HepG2 (cell line): ENCODE measurements around the gene SMAD7. TPM values are rescaled to one million over a fixed set of nuclear protein-coding genes. Genes with fewer than 3 reads are reported as not detected.
A peak's percentile ranks its signal among the peaks of the same experiment; 100 is the strongest.

ENCODE experiments used
- ARNT ChIP-seq: fragments of 450-650 bp; IDR thresholded peaks from 2 replicates; pipeline ENCODE4 v1.6.1; 2017
- CSRNP1 ChIP-seq: sonication (generic); formaldehyde crosslinking; IDR thresholded peaks from 2 replicates; pipeline ENCODE4 v1.8.1; 2023; ENCODE audit warnings: mild to moderate bottlenecking, missing genetic modification reagents
- ESRRA ChIP-seq: sonication (generic); formaldehyde crosslinking; IDR thresholded peaks from 2 replicates; pipeline ENCODE4 v1.5.1; 2020; ENCODE audit warnings: mild to moderate bottlenecking, low read depth, missing genetic modification reagents
- MBNL3 ChIP-seq: fragments of 250-450 bp; sonication (Bioruptor Pico); conservative IDR thresholded peaks from 2 replicates; pipeline ENCODE4 v1.8.0; 2022; ENCODE audit warnings: mild to moderate bottlenecking, inconsistent platforms
- MED8 ChIP-seq: sonication (generic); formaldehyde crosslinking; IDR thresholded peaks from 2 replicates; pipeline ENCODE4 v1.8.1; 2023; ENCODE audit warnings: mild to moderate bottlenecking, missing genetic modification reagents; ENCODE audit not compliant: insufficient replicate concordance
- NFIB ChIP-seq: sonication (generic); formaldehyde crosslinking; IDR thresholded peaks from 2 replicates; pipeline ENCODE4 v1.9.0; 2021; ENCODE audit warnings: missing genetic modification reagents, mild to moderate bottlenecking, borderline replicate concordance
- RARA ChIP-seq: IDR thresholded peaks from 2 replicates; pipeline ENCODE4 v1.6.1; 2016; ENCODE audit warnings: missing genetic modification reagents, missing compliant biosample characterization
- RFX5 ChIP-seq: IDR thresholded peaks from 2 replicates; pipeline ENCODE4 v1.6.1; 2011; ENCODE audit warnings: low read depth, low read length, improper control_type of control experiment
- SKI ChIP-seq: fragments of 450-650 bp; IDR thresholded peaks from one replicate; pipeline ENCODE4 v1.6.1; 2018; ENCODE audit warnings: mild to moderate bottlenecking; ENCODE audit not compliant: partially characterized antibody
- SPEN ChIP-seq: sonication (generic); formaldehyde crosslinking; IDR thresholded peaks from 2 replicates; pipeline ENCODE4 v1.5.1; 2020; ENCODE audit warnings: low read depth, mild to moderate bottlenecking, missing genetic modification reagents
- TMF1 ChIP-seq: sonication (generic); formaldehyde crosslinking; IDR thresholded peaks from 2 replicates; pipeline ENCODE4 v1.8.1; 2022; ENCODE audit warnings: low read depth, missing genetic modification reagents
- ZMYM4 ChIP-seq: sonication (generic); formaldehyde crosslinking; IDR thresholded peaks from 2 replicates; pipeline ENCODE4 v1.8.1; 2023; ENCODE audit warnings: mild to moderate bottlenecking, missing genetic modification reagents
- ZNF101 ChIP-seq: sonication (generic); formaldehyde crosslinking; IDR thresholded peaks from 2 replicates; pipeline ENCODE4 v1.4.0; 2020; ENCODE audit warnings: mild to moderate bottlenecking, low read depth, missing genetic modification reagents, borderline replicate concordance
- ZNF326 ChIP-seq: sonication (generic); formaldehyde crosslinking; IDR thresholded peaks from 2 replicates; pipeline ENCODE4 v1.4.0; 2020; ENCODE audit warnings: missing genetic modification reagents, borderline replicate concordance
- ZNF329 ChIP-seq: sonication (generic); formaldehyde crosslinking; IDR thresholded peaks from 2 replicates; pipeline ENCODE4 v1.9.0; 2021; ENCODE audit warnings: low read depth, mild to moderate bottlenecking, missing genetic modification reagents
- ZNF337 ChIP-seq: sonication (generic); formaldehyde crosslinking; IDR thresholded peaks from 2 replicates; pipeline ENCODE4 v1.5.1; 2020; ENCODE audit warnings: missing genetic modification reagents, low read depth, mild to moderate bottlenecking, borderline replicate concordance
- ZNF446 ChIP-seq: sonication (generic); formaldehyde crosslinking; IDR thresholded peaks from 2 replicates; pipeline ENCODE4 v1.5.0; 2020; ENCODE audit warnings: mild to moderate bottlenecking, missing genetic modification reagents
- ZNF496 ChIP-seq: sonication (generic); formaldehyde crosslinking; IDR thresholded peaks from 2 replicates; pipeline ENCODE4 v1.8.1; 2023; ENCODE audit warnings: mild to moderate bottlenecking, moderate library complexity, missing genetic modification reagents; ENCODE audit not compliant: insufficient replicate concordance
- ZNF589 ChIP-seq: sonication (generic); formaldehyde crosslinking; conservative IDR thresholded peaks from 2 replicates; pipeline ENCODE4 v1.8.0; 2022; ENCODE audit warnings: mild to moderate bottlenecking, moderate library complexity, missing genetic modification reagents
- ZNF703 ChIP-seq: sonication (generic); formaldehyde crosslinking; IDR thresholded peaks from 2 replicates; pipeline ENCODE4 v1.5.1; 2020; ENCODE audit warnings: missing genetic modification reagents, mild to moderate bottlenecking, moderate library complexity, borderline replicate concordance
- ZNF724P ChIP-seq: sonication (generic); formaldehyde crosslinking; IDR thresholded peaks from 2 replicates; pipeline ENCODE4 v1.8.0; 2022; ENCODE audit warnings: missing genetic modification reagents, borderline replicate concordance
- ZNF772 ChIP-seq: sonication (generic); formaldehyde crosslinking; IDR thresholded peaks from 2 replicates; pipeline ENCODE4 v1.5.0; 2020; ENCODE audit warnings: mild to moderate bottlenecking, missing genetic modification reagents
- polyA plus RNA-seq, 8 experiments: library from polyadenylated mRNA; depleted of rRNA in 3 of 8; stranded (reverse) in 7 of 8; unstranded in 1 of 8; fragments of >200 nt; fragmentation: Illumina TruSeq in 4 of 8; extraction: Trizol in 4 of 8; gene quantifications; 2 replicates each; pipeline versions ENCODE4 v1.2.1 to v1.2.3, GENCODE V29; 2011 to 2016; ENCODE audit warnings: low read depth in 4 of 8, missing spikeins in 1 of 8, mixed read lengths in 1 of 8; ENCODE audit not compliant: insufficient read depth in 1 of 8
- total RNA-seq, 5 experiments: library from RNA; depleted of rRNA; stranded (reverse); fragments of >200 nt; fragmentation: Illumina TruSeq; extraction: Trizol; gene quantifications; 2 replicates each; pipeline ENCODE4 v1.2.3, GENCODE V29; 2016; ENCODE audit warnings: low read depth in 1 of 5
- TF ChIP-seq, protein P1 (sequence below): fragments of 450-650 bp; IDR thresholded peaks from 2 replicates; pipeline ENCODE4 v1.6.1; 2016
- TF ChIP-seq, protein P2 (sequence below): IDR thresholded peaks from 2 replicates; pipeline ENCODE4 v1.4.0; 2020; ENCODE audit warnings: mild to moderate bottlenecking, missing genetic modification reagents

SMAD7 gene
- total and polyA plus RNA-seq, 2 of the 13 experiments (the other 11 are each of a cell fraction or from before 2014, with no cell fraction given): 17.4 to 24.7 TPM

DNA sequence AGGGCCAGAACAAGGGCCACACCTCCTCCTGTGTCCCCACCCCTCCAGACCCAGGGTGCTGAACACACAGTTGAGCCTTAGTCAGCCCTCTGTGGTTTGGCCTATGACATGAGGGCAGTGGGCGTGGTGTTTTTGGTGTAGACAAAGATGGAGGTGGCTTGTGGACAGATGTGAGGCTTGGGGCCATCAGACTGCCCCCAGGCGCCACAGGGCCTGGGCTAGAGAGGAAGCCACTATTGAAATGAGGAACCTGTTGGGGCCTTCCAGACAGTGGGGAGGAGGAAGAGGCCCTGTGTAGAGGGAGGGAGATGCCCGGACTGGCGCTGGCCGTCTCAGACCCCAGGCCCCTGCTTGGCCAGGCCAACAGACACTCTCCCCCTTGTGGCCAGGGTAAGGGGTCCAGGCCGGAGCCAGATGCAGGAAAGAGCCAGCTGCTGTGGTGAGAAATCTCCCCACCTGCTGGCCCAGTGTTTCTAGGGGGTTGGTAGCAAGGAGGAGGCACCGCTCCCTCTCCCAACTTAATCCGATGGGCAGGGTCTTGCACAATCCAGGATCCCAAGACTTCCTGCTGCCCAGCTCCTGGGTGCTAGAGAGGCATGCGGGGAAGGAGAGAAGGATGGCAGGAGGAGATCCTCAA lies 53.8 kb downstream of the SMAD7 start (continued):
- TF ChIP-seq ZNF446 (CRISPR knock-in tag) (no peak), MBNL3 (no peak), MED8 (CRISPR knock-in tag) (no peak), SPEN (CRISPR knock-in tag) (peak; percentile 67; the same call in 1 of the 2 replicates), RARA (CRISPR knock-in tag) (peak; percentile 61), ZNF326 (CRISPR knock-in tag) (no peak), ARNT (no peak), ZNF724P (CRISPR knock-in tag) (no peak), ESRRA (CRISPR knock-in tag) (no peak), ZNF772 (no peak), CSRNP1 (CRISPR knock-in tag) (0 out of 2 replicates have a peak, but pooled peaks have one; percentile 6), ZNF589 (no peak), ZMYM4 (peak; percentile 80), ZNF703 (CRISPR knock-in tag) (no peak), ZNF329 (CRISPR knock-in tag) (no peak), TMF1 (CRISPR knock-in tag) (0 out of 2 replicates have a peak, but pooled peaks have one; percentile 32), NFIB (CRISPR knock-in tag) (no peak), RFX5 (no peak), ZNF337 (no peak), ZNF496 (no peak), ZNF101 (CRISPR knock-in tag) (no peak), SKI (peak; percentile 77)
- TF ChIP-seq, protein P1, sequence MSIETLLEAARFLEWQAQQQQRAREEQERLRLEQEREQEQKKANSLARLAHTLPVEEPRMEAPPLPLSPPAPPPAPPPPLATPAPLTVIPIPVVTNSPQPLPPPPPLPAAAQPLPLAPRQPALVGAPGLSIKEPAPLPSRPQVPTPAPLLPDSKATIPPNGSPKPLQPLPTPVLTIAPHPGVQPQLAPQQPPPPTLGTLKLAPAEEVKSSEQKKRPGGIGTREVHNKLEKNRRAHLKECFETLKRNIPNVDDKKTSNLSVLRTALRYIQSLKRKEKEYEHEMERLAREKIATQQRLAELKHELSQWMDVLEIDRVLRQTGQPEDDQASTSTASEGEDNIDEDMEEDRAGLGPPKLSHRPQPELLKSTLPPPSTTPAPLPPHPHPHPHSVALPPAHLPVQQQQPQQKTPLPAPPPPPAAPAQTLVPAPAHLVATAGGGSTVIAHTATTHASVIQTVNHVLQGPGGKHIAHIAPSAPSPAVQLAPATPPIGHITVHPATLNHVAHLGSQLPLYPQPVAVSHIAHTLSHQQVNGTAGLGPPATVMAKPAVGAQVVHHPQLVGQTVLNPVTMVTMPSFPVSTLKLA: no peak
- TF ChIP-seq, protein P2, sequence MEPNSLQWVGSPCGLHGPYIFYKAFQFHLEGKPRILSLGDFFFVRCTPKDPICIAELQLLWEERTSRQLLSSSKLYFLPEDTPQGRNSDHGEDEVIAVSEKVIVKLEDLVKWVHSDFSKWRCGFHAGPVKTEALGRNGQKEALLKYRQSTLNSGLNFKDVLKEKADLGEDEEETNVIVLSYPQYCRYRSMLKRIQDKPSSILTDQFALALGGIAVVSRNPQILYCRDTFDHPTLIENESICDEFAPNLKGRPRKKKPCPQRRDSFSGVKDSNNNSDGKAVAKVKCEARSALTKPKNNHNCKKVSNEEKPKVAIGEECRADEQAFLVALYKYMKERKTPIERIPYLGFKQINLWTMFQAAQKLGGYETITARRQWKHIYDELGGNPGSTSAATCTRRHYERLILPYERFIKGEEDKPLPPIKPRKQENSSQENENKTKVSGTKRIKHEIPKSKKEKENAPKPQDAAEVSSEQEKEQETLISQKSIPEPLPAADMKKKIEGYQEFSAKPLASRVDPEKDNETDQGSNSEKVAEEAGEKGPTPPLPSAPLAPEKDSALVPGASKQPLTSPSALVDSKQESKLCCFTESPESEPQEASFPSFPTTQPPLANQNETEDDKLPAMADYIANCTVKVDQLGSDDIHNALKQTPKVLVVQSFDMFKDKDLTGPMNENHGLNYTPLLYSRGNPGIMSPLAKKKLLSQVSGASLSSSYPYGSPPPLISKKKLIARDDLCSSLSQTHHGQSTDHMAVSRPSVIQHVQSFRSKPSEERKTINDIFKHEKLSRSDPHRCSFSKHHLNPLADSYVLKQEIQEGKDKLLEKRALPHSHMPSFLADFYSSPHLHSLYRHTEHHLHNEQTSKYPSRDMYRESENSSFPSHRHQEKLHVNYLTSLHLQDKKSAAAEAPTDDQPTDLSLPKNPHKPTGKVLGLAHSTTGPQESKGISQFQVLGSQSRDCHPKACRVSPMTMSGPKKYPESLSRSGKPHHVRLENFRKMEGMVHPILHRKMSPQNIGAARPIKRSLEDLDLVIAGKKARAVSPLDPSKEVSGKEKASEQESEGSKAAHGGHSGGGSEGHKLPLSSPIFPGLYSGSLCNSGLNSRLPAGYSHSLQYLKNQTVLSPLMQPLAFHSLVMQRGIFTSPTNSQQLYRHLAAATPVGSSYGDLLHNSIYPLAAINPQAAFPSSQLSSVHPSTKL (CRISPR knock-in tag): peak; percentile 57; the same call in 1 of the 2 replicates
